GM06990 (cell line): ENCODE measurements around the gene TSC22D3.
"Not testable (repeated sequence)": the region's sequence is repeated elsewhere in the genome, so short reads cannot be mapped to it uniquely, and the experiment has no call there.

Experiments
- DNase-seq: peaks from one replicate; pipeline ENCODE4 v3.0.0-alpha.2; 2011; ENCODE audit not compliant: insufficient read length; ENCODE audit errors: extremely low read depth
- H3K27me3 ChIP-seq: replicated peaks from 2 replicates; pipeline ENCODE4 v1.6.0; 2011; ENCODE audit warnings: low read length; ENCODE audit not compliant: control insufficient read depth, insufficient read depth
- H3K36me3 ChIP-seq: 2 replicates; pipeline ENCODE4 v1.5.1; 2011; ENCODE audit warnings: low read length; ENCODE audit not compliant: control insufficient read depth, insufficient read depth
- H3K4me3 ChIP-seq: replicated peaks from 2 replicates; pipeline ENCODE4 v1.5.1; 2011; ENCODE audit warnings: low read depth, mild to moderate bottlenecking, control low read depth, low read length
- CTCF ChIP-seq: IDR thresholded peaks from 2 replicates; pipeline ENCODE4 v1.5.1; 2011; ENCODE audit warnings: low read length, control low read depth, mild to moderate bottlenecking, inconsistent platforms; ENCODE audit not compliant: insufficient read depth, poor library complexity, severe bottlenecking

The TSC22D3 gene

GRCh38 chrX:107674480-107675364, 100.9 kb downstream of the TSC22D3 start:
- H3K36me3 ChIP-seq: no peaks in the 10 kb centered on the region
- H3K27me3 ChIP-seq: no peaks in the 10 kb centered on the region
- H3K4me3 ChIP-seq: no peak overlapping the region; the same call in 1 of the 2 replicates
- no peak for DNase-seq
- TF ChIP-seq CTCF: no peak

DNA sequence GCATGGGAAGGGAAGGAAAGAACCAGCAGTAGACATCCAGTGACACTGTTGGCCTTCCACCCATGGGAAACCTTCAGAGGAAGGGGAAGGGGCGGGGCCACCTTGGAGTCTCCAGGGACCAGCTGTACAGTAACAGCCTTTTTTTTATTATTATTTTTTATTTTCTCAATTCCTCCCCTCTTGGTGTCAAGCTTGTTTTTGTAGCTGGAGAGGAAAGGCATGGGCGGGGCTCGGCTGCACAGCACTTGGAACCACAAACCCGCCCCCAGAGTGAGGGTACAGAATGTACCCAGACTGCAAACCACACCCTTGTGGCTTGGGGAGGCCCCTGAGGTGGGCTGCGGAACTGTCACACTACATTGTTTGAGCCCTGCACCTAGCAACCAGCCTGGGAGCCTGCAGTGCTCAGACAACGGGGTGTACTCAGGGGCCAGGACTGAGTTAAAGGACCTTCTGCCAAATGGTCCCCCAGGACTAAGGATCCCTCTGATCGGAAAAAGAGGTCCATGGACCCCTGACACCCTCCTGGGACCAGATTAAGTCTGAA, 101.6 kb downstream of the TSC22D3 start:
- TF ChIP-seq CTCF: no peak
- peak; percentile 76 for DNase-seq
- H3K36me3 ChIP-seq: no peaks in the 10 kb centered on the region
- no peaks in the 10 kb centered on the region for H3K27me3 ChIP-seq
- H3K4me3 ChIP-seq: no peak overlapping the region

DNA sequence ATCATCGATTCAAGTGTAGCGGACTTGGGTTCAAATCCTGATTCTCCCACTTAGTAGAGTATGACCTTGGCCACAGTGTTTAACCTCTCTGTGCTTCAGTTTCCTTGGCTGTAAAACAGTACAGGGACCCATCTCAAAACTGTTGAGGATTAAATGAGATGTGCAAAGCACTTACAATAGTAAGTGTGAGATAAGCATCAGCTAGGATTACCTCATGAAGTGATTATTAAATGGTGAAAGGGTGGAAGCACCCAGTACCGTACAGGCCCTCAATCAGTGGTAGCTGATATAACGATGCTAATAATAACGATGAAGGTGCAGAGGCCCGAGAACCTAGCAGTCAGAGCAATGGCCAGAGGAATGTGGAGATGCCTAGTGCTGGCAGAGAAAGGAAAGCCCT, 102.2 kb downstream of the TSC22D3 start:
- DNase-seq: no peak
- H3K4me3 ChIP-seq: no peak overlapping the region

DNA sequence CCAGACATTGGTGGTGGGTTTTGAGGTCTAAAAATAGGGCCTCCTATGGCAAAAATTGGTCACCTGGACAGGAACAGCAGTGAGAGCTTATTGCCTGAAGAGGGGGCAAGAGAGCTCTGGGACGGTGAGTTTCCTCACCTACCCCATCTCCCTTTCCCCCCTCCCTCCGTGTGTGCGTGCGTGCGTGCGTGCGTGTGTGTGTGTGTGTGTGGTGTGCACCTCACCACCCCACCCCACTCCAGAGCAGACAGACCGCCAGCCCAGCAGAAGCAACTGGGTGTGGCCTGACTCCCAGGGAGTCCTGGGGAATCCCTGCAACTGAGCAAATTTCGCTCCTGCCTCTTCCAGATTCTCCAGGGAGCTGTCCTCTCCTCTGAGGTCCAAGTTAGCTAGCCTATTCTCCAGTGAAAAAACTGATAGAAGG, 102.6 kb downstream of the TSC22D3 start:
- peak; percentile 74 for TF ChIP-seq CTCF
- Histone ChIP-seq H3K4me3 (no peak overlapping the region; the same call in 1 of the 2 replicates), H3K36me3 (no peaks in the 10 kb centered on the region), H3K27me3 (no peaks in the 10 kb centered on the region)
- DNase-seq: peak; percentile 58

More for the DNA sequence above, 102.2 kb downstream of the TSC22D3 start:
- no peak for TF ChIP-seq CTCF
- Histone ChIP-seq H3K36me3 (no peaks in the 10 kb centered on the region), H3K27me3 (no peaks in the 10 kb centered on the region)

DNA sequence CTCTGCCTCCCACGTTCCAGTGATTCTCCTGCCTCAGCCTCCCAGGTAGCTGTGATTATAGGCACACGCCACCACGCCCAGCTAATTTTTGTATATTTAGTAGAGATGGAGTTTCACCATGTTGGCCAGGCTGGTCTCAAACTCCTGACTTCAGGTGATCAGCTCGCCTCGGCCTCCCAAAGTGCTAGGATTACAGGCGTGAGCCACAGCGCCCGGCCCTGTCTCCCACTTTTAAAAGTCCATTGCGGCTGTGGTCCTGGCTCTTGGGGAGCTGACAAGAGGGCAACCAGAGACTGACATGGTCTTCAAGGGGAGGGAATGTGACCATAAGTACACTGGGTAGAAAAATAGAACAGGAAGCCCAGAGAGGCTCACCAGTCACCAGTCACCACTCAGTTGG, 104.3 kb downstream of the TSC22D3 start:
- H3K4me3 ChIP-seq, H3K36me3 ChIP-seq, DNase-seq, H3K27me3 ChIP-seq: not testable (repeated sequence)

DNA sequence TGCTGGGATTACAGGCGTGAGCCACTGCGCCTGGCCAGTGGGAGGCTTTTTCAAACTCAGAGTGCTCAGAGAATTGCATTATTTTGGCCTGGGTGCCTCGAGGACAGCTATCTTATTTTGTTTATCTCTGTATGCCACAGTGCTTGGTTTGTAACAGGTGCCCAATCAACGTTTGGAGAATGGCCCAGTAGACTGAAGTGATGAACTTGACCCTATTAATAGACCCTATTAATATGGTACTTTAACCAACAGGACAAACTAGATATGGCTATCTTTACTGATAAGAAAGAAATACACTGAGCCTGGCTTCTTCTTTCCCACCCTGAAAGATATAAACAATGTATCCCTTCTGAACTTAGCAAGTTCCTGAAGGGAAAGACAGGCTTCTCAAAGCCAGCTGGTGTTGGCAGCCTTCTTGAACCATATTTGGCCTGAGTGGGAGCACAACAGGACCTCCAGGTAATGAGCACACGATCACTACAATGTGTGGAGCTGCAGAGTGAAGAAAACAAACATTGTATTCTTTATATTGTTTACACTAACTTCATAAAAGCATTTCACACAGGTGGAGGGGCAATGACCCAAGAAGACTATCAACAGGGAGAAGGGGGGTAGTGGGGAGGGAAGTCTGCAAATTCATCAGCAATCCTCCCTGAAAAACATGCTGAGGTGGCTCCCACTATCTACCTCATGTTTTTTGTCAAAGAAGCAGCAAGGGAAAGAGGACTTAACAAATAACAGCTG, 105.5 kb downstream of the TSC22D3 start:
- TF ChIP-seq CTCF: no peak
- Histone ChIP-seq H3K4me3 (no peak overlapping the region), H3K36me3 (no peaks in the 10 kb centered on the region), H3K27me3 (no peaks in the 10 kb centered on the region)
- DNase-seq: no peak
